Dedifferentiated amniotic fluid mesenchymal stem cell (primary cell): ENCODE data around the gene GABBR1.
A peak's percentile ranks its signal among the peaks of the same experiment; 100 is the strongest.

ENCODE experiments used
- DNase-seq: peaks from one replicate; pipeline ENCODE4 v3.0.0-alpha.2; 2016; ENCODE audit errors: extremely low spot score

The GABBR1 gene

GRCh38 chr6:29620630-29621029 lies 12.4 kb downstream of the GABBR1 start:
- DNase-seq, result no peak

GRCh38 chr6:29619578-29620160 lies 13.3 kb downstream of the GABBR1 start:
- no peak for DNase-seq

- DNase-seq, result no peak
Measured at GRCh38 chr6:29617782-29618554, 15.0 kb downstream of the GABBR1 start.

DNA sequence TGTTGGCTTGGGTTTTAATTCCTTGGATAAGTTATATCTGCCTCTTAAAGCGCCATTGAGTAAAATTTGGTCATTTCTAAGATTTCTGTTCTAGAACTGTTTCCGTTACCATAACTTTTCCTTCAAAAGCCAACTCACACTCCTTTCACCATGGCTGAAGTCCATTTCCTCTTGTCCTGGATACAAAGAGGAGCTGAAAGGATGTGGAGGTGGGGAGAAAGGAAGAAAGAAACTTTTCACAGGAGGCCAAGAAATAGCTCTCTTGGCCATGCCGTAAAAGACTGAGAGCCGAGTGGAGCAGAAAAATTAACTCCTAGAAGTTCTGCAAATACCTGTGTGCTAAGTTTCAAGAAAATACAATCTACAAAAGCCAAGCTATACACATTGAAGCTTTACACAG lies 21.6 kb downstream of the GABBR1 start:
- DNase-seq, result no peak

DNA sequence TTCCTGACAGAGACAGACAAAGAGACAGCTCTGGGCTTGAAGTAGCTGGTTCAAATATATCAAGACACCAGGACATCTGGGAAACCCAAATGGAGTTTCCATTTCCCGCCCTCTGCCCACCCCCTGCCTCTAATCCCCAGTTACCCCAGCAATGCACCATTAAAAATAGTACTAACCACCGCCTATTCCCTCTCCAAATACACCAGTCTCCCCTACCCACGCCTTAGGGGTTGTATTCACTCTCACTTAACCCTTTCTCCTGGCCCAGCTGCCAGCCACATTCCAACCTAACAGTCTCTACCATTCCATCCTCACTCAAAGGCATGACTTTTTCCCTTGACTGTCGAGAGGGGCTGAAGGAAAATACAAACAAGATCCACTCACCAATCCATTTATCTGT lies 22.4 kb downstream of the GABBR1 start:
- DNase-seq, result no peak

DNA sequence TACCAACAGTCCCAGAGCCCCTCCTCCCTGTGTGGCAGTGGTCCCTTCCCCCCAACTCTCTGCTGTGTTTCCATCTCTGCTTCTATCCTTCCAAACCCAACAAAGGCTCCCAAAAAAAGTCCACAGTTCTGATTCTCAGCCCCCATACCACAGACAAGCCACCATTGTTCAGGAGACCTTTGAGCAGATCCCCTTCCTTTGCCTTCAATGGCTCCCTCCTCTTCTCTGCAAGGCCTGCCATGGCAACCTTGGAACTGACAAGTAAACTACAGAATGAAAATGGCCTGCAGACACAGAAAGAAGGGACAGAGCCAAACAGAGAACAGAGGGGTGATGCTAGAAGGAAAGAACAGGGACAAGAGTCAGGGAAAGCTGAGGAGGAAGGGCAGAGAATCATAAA lies 24.9 kb downstream of the GABBR1 start:
- no peak for DNase-seq

GRCh38 chr6:29603930-29604329 lies 29.1 kb downstream of the GABBR1 start:
- DNase-seq, result no peak

DNA sequence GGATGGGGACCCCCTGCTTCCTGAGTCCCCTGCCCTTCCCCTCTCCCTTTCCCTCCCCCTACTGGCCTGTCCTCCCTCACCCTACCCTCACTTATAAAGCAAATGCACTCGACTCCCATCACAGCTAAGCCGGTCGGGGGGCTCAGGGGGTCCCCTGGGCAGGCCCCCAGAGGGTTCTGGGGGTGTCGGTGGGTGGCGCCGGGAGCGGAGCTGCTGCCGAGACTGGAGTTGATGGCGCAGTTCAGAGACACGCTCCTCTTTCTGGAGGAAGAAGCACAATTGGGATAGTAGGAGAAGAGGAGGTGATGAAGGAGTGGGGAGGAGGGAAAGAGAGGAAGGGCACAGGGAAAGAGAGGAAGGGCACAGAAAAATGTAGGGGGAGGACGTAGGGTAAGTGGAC lies 29.5 kb downstream of the GABBR1 start:
- no peak for DNase-seq

DNA sequence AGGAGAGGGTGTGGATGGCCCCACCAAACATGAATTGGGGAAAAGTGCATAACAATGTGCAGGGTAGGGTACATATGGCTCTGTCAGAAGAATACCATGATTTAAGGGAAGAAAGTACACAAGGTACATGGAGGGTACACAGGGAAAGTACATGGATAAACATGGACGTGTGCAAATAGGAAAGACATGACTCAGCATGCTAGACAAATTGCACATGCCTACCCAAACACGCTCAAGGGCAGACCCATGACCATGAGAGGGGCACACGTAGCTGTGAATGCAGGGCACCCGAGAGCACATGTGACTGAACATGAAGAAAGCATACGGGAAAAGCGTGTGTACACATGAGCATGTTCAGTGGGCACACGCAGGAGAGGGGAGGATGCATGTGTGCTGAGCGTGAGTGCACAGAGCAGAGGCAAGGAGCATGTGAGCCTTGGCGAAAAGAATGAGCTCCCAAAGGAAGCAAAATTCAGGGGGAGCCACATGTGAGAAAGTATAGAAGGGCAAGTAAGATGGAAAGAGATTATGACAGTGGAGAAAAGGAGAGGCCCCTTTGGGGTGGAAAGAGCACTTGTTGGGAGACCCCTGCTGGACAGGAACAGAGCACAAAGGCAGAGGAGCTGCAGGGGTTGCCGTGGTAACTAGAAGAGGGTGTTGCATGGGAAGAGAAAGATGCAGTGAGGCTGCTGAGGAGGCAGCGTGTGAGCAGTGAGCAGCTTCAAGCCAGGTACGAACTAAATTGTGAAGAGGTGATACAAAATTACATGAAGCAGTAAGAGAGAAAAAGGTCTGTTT lies 30.2 kb downstream of the GABBR1 start:
- DNase-seq, result no peak

GRCh38 chr6:29598172-29598747 lies 34.7 kb downstream of the GABBR1 start:
- no peak for DNase-seq

GRCh38 chr6:29597184-29597583 lies 35.8 kb downstream of the GABBR1 start:
- DNase-seq, result no peak

DNA sequence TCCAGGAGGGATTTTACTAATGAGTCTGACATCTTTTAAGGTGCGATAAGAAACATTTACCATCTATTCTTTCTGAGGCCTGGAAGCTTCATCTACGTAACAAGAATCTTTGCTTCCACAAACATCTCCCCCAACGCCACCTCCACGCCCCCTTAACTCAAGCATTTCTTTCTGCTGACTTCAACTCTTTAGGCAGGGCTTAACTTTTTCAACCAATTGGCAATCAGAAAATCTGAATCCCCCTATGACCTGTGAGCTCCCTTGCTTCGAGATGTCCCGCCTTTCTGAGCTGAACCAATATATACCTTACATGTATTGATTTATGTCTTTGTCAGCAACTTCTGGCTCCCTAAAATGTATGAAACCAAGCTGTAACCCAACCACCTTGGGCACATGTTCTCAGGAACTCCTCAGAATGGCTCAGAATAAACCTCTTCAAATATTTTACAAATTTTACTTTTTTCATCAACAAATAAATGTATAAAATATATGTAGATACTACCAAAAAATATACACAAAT lies 36.5 kb downstream of the GABBR1 start:
- DNase-seq, result no peak

DNA sequence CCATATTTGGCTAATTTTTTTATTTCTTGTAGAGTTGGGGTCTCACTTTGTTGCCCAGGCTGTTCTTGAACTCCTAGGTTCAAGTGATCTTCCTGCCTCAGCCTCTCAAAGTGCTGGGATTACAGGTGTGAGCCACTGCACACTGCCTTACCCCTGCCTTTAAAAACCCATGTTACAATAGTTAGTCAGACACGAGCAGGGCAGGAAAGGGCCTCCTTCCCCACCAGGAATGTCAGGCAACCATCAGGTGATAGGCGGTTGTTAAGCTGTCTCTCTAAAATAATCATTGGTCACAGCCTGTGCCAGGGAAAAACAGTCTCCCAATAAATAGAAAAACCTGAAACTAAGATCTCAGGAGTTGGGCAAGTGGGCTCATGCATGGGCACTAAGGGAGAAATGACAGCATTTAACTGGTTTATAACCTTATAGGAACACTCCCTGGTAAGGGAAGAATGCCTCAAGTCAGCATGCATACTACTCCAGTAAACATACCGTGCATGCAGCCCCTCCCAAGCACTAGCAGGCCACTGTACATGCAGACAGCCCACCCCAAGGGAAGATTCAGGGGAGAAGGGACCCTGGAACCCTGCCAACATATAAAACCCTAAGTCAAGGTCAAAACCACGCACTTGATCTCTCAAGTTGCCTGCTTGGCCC lies 39.7 kb downstream of the GABBR1 start:
- DNase-seq, result no peak

- DNase-seq, result no peak
Measured at GRCh38 chr6:29591677-29592076, 41.3 kb downstream of the GABBR1 start.

DNA sequence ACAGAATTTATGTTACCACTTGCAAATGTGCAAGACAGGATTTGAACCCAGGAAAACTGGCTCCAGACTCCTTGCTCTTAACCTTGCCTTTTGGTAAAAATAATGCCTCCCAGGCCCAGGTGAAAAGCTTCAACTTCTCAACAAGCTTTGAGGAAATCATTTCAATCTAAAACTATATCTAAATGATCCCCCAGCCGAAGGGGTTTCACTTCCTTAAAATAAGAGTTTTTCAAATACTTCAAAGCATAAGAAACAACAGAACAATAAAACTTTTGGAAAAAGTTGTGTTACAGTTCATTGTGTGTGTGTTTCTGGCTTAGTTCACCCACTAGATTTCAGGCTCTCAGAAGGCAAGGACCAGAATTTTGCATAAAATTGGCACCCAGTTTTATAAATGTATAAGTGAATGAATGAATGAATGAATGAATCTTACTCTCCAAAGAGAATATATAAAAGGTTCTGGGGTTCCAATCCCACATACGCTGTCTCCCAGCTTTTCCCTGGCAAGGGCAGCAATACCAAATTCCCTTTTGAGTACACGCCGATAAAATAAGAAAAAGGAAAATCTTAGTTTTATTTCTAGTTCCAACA lies 42.7 kb downstream of the GABBR1 start:
- no peak for DNase-seq

- DNase-seq, result peak; percentile 39
Measured at GRCh38 chr6:29589423-29590048, 43.4 kb downstream of the GABBR1 start.

DNA sequence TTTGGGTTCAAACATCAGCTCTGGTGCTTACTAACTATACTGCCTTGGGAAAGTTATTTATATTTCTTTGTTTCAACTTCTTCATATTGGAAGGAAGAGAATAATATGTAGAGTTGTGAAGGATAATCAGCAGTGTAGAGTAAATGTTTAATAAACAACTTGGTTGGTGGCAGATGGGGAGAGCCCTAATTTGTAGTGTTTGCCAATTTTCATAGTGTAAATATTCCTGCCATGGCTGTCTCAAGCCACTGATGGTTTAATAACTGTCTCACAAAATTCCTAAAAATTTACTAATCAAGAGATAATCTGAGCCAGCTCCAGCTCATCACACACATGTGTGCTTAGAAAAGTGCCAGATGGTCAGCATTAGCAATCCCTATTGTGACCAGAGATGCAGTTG lies 48.2 kb downstream of the GABBR1 start, which contains the start of gene OR2H2:
Gene OR2H2, plus strand, starts transcription at position 301 of the 400 bp plus-strand sequence. CDS start 2,824 bp downstream, outside the sequence.
- DNase-seq, result no peak

- DNase-seq, result no peak
Measured at GRCh38 chr6:29577544-29577943, 55.4 kb downstream of the GABBR1 start.

GRCh38 chr6:29576056-29576455 lies 56.9 kb downstream of the GABBR1 start:
- no peak for DNase-seq

DNA sequence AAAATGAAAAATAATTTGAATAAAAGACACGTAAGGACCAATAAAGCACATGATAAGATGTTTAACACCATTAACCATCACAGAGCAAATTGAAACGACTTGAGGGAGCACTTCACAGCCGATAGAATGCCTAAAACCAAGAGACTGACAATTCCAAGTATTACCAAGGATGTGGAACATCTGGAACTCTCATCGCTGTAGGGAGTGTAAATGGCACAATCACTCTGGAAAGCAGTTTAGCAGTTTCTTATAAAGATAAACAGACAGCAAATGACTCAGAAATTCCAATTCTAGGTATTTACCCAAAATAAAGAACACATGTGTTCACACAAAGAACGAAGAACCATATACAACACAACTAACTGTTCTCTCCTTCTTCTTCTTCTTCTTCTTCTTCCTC lies 65.0 kb downstream of the GABBR1 start:
- no peak for DNase-seq

GRCh38 chr6:29567541-29567940 lies 65.4 kb downstream of the GABBR1 start:
- no peak for DNase-seq
